ENCODE data around the gene ANKRD44. TPM values are rescaled to one million over a fixed set of nuclear protein-coding genes. Genes with fewer than 3 reads are reported as not detected.

ANKRD44 gene
- total RNA-seq, 1 donor from 2014 or later, result 9.7 TPM

GRCh38 chr2:197239434-197239833 lies 71.1 kb downstream of the ANKRD44 start:
- DNase-seq (ENCODE audit: low read depth), result no peak

- no peak for DNase-seq (ENCODE audit: low read depth)
Measured at GRCh38 chr2:197238043-197238365, 72.6 kb downstream of the ANKRD44 start.

GRCh38 chr2:197237291-197238042 lies 73.1 kb downstream of the ANKRD44 start:
- DNase-seq (ENCODE audit: low read depth), result no peak

- no peak for DNase-seq (ENCODE audit: low read depth)
Measured at GRCh38 chr2:197236816-197237215, 73.8 kb downstream of the ANKRD44 start.

GRCh38 chr2:197236159-197236558 lies 74.4 kb downstream of the ANKRD44 start:
- DNase-seq (ENCODE audit: low read depth), result no peak

GRCh38 chr2:197235711-197236110 lies 74.9 kb downstream of the ANKRD44 start:
- DNase-seq (ENCODE audit: low read depth), result no peak

GRCh38 chr2:197234671-197235191 lies 75.8 kb downstream of the ANKRD44 start:
- DNase-seq (ENCODE audit: low read depth), result no peak

- no peak for DNase-seq (ENCODE audit: low read depth)
Measured at GRCh38 chr2:197233473-197233872, 77.1 kb downstream of the ANKRD44 start.

- no peak for DNase-seq (ENCODE audit: low read depth)
Measured at GRCh38 chr2:197232010-197232409, 78.6 kb downstream of the ANKRD44 start.

- peak; percentile 36 for DNase-seq (ENCODE audit: low read depth)
Measured at GRCh38 chr2:197229509-197230443, 80.8 kb downstream of the ANKRD44 start.

GRCh38 chr2:197223451-197223850 lies 87.1 kb downstream of the ANKRD44 start:
- no peak for DNase-seq (ENCODE audit: low read depth)

GRCh38 chr2:197219636-197220035 lies 90.9 kb downstream of the ANKRD44 start:
- no peak for DNase-seq (ENCODE audit: low read depth)

- no peak for DNase-seq (ENCODE audit: low read depth)
Measured at GRCh38 chr2:197217541-197217940, 93.0 kb downstream of the ANKRD44 start.

GRCh38 chr2:197216361-197216979 lies 94.1 kb downstream of the ANKRD44 start:
- no peak for DNase-seq (ENCODE audit: low read depth)

- no peak for DNase-seq (ENCODE audit: low read depth)
Measured at GRCh38 chr2:197215748-197216360, 94.7 kb downstream of the ANKRD44 start.

- DNase-seq (ENCODE audit: low read depth), result no peak
Measured at GRCh38 chr2:197212344-197213262, 98.0 kb downstream of the ANKRD44 start.

- no peak for DNase-seq (ENCODE audit: low read depth)
Measured at GRCh38 chr2:197211881-197212342, 98.7 kb downstream of the ANKRD44 start.

- DNase-seq (ENCODE audit: low read depth), result peak; percentile 59
Measured at GRCh38 chr2:197210430-197210829, 100.2 kb downstream of the ANKRD44 start.

GRCh38 chr2:197209742-197210408 lies 100.7 kb downstream of the ANKRD44 start:
- peak; percentile 36 for DNase-seq (ENCODE audit: low read depth)

Measured in myocyte (in vitro differentiated cells).